Mucosa of gallbladder (tissue), 1 donor: ENCODE results near the gene FGF8. TPM values are rescaled to one million over a fixed set of nuclear protein-coding genes. Genes with fewer than 3 reads are reported as not detected.

Source experiments
- DNase-seq: peaks from one replicate; pipeline ENCODE4 v3.0.0-alpha.2; 2020; ENCODE audit warnings: low spot score
- total RNA-seq: library from RNA; stranded (reverse); gene quantifications from one replicate; pipeline ENCODE4 v1.2.1, GENCODE V29; 2021
- donor health status: DM: no; HTN: no; CAD: no.

The FGF8 gene
- total RNA-seq, 1 donor from 2014 or later: not detected

DNA sequence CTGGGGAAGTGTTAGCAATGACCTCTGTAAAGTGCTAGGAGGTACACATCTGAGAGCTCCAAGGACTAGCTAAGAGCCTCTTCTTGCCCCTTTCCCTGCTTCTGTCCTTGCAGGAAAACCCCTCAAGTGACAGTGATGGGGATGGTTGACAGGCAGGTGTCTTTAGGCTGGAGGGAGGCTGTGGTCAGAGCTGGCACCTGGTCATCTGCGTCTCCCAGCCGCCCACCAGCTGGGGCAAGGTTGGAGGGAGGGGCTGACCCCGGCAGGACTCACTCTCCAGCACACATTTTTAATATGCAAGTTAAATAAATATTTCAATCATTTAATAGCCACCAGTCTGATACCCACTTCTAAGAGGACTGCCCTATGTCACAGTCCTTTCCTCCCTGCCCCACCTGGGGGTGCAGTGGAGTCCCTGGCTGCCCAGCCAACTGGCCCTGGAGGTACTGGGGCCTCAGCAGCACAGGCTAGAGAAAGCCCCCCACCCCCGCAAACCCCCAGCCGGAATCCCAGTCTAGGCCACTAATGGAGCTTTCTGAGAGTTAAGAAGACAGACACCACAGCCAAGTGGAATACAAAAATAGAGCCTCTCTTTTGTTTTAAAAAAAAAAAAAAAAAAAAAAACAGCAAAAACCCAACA is 6.3 kb downstream of the FGF8 start:
- DNase-seq: no peak

DNA sequence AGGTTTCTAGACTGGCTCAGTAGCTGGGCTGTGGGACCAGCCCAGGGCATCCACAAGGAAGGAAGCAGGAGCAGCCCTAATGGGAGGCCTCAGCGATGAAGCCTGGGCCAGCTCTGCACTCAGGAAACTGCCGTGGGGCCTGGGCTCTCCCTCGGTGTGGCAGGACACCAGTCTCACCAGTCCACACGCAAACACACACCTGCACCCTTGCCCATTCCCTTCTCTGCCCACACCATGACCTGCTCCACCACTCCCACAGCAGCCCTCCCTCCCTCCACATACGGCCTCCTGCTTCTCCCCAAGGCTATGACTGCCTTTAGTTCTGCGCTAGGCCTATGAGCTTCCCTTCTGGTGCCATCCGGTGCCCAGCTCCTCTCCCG is 7.1 kb downstream of the FGF8 start:
- DNase-seq: no peak

DNA sequence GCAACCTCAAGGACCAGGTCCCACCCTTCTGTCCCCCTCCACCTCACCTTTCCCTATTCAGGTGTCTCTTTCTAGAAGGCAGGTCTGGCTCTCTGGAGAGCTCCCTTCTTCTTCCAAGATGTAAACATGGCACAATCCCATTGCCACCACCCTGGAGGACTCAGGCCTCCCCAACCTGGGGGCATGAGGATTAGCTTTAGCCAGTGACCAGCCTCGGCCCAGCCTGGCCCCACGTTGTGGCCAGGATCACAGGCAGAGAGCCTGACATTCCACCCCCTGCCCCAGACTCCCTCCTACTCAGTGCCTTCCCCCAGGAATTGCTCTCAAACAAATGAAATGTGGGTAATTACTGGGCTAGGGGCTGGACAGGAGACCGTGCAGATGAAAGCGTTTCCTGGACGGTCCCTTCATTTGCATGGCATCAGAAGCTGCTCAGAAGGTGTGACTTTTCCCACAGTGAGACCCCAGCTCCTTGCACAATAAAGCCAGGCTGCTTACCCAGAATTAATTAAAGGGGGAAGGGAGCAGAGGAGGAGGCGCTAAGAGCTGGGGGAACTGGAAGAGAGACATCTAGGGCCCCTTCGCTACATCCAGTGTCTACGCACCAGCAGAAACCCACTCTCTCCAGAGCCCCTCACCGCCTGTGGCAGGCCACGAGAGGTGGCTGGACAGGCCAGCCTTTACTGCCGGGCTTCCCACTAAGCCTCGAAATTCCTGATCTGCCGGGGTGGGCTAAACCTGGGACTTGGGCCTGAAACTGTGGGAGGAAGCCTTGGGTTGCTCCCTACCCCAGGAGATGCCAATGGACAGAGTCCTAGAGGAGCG is 7.7 kb downstream of the FGF8 start:
- DNase-seq: no peak

DNA sequence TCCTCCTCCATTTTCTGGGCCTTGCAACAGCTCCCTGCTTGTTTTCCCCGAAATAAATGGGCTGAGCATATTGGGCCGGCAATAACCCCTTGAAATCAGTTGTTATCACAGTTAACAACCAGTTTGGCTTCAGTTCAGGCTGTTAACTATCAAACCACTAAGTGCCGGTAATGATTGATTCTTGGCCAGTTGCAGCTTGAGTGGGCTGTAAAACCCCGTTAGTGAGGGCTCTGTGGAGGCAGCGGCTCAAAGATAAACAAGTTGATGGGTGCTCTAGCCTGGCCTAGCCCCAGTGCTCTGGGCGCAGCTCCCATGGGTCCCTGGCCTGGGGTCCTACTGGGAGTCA is 8.3 kb downstream of the FGF8 start:
- DNase-seq: no peak

DNA sequence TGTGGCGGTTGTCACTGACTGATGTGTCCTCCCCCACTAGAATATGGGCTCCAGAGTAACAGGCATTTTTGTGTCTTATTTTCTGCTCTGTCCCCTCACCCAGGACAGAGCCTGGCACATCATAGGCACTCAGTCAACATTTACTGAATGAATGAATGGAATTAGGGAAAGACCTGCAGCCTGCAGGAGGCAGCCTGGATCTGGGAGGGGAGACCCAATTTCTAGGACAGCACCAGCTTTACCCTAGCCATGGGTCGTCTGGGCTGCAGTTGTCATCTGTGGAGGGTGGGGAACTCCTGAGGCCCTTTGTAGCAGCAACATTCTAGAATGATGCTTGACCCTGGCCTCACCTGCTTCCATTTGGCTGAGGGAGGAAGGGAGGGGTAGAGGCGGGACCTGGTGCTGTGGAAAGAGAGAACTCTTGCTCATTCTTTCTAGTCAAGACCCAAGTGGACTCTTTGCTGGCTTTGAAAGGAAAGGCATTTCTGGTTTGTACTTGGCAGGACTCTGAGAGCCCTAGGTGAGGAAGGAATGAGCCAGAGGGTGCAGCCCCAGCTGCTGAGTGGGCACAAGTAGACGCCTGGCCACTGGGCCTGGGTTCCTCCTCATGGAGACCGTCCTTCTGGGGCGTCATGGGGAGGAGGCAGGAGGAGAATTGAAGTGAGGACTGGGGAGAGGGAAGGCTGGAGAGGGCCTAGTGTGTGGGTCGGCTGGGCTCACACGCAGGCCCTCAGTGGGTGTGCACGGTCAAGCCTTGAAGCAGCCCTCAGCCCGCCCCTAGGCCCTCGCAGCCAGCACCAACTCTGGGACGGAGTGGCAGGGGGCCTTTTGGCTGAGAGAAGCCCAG is 8.9 kb downstream of the FGF8 start:
- no peak for DNase-seq

DNA sequence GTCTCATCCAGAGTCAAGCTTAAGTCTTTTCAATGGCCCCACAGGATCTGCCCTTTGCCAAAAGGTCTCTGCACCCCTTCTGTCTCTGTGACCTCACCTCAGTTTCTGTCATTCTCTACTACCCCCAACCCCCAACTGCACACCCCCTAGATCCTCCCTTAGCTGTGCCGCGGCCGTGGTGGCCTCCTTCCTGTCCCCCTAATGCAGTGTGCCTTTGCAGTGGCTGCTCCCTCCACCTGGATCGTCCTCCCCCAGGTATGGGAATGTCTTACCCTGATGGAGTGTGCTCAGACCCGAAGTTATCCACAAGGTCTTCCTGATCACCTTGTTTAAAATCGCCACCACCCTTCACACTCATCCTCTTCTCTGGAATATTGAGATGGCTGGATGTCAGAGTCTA is 9.6 kb downstream of the FGF8 start:
- no peak for DNase-seq

DNA sequence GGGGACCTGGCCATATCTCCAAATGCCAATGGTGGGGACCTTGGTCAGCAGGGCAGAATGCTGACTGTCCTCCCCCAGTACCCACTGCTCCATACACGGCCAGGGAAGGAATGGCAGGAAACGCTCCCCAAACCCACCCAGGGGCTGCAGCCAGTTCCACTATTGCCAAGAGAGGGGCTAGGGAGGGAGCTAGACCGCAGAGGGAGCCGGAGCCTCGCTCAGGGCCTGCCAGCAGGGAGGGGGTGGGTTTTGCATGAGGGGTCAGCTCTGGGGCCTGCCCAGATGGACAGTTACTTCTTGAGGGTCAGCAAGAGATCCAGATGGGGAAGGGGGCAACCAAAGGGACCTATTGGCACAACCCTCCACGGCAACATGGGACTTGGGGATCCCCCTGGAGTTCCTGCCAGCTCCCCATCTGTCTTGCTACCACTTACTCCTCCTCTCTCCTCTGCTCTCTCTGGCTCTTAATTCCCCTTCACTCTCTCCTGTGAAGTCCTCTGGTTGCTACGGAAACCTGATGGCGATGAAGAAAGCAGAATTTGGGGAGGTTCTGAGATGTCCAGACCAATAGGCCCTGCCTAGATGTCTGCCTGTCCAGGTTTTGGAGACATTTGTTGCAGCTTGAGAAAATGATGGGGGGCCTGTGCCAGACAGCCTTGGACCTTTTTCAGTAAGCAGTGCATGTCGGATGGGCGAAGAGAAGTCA is 12.6 kb downstream of the FGF8 start:
- DNase-seq: no peak

DNA sequence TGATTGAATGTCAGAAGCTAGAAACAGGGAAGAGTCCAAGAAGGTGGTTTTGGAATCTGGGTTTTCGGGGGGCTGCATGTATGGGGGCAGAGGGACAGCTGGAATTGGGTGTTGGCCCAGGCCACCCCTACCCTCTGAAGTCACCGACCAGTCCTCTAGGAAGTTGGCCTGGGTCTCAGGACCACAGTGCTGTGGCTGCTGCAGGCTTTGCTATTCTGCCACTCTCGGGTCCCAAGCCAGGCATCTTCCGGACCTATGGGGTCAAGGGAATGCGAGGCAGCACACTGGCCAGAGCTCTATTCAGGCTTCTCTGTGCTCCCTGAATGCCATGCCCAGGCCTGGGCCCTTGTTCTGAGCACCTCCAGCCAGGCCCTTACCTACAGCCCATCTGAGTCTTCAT is 13.2 kb downstream of the FGF8 start:
- DNase-seq: no peak

DNA sequence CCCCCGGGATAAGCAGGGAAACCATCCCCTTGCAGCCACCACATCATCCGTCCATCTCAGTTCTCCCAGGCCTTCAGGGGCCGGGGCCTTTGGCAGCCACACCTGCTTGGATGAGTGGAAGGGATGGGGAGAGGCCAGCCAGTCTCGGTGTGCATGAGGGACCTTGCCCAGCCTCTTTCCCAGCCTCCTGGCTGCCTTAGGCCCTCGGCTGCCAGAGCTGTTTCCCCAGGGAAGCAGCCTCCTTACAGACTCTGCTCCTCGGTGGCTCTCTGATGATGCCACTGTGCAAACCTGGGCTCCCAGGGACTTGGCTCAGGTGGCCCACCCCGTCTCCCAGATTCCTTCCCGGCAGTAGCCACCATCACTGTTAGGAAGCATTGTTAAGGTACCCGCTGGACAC is 14.7 kb downstream of the FGF8 start:
- DNase-seq: no peak

DNA sequence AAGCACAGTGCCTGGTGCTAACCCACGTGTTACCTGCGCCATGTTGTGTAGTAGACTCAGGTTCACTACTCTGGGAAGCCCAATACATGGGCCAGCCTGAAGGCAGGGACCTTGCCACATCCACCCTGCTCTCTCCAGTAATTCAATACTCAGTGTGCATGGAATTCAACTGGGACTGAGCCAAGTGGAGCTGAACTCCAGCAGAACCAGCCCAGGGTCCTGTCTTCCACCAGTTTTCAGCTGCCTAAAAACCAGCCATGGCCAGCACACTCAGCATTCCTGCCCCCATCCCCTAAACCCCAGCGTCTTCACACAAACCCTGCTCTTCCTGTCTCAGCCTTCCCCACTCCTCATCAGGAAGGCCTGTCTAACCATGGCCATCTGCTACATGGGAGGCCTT is 15.4 kb downstream of the FGF8 start:
- DNase-seq: no peak

DNA sequence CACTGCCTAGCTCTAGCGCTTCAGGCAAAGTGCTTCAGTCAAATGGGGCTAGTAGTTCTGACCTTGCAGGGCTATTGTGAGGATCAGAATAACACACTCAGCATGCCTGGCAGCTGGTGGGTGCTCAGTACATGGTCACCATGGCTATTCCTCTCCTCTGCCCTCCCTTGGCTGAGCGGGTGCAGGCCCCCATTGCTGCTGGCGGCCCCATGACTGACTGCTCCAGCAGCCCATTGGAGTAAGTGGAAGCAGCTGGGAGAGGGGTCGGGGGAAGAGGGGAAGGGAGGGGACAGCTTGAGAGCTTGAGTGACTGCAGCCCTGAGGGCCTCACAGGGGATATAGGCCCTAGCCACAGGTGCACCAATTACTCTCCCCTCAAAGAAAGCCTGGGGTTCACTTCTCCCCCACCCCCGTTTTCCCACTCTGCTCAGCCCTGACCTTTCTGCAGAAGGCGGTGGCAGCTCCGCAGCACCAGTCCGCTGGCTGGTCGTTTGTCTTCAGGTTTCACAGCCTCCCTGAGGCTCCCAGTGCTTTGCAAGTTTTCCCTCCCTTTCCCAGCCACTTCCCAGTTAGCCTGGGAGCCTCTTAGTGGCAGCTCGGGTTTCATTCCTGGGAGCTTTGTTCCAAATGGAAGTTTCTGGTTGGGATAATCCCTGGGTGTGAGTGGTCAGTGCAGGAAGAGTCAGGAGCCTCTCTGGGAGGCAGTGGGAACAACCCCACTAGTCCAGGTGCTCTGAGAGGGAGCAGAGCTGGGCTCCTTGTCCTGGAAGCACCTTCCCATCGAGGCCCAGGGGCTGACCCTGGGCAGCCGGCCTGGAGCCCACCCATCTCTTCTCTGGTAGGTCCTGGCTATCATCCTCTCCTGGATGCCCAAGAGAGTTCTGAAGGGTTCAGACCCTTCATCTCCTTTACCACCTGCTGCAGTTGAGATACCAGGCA is 16.3 kb downstream of the FGF8 start:
- no peak for DNase-seq

DNA sequence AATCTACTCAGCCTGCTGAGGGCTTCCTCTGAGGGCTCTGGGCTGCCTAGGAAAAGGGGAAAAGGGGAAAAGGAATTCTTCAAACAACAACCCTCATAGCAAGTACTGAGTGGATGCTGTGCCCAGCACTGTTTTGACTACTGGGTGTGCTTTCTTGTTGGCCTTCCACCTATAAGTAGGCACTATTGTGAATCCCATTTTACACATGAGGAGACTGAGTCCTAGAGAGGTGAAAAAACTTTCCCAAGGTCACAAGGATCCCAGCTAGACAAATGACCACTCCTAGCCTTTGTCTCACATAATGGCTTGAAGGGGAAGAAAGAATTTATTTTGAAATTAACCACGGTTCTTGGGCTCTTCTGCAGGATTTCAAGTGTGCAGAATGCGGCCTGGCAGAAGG is 17.1 kb downstream of the FGF8 start:
- DNase-seq: no peak

DNA sequence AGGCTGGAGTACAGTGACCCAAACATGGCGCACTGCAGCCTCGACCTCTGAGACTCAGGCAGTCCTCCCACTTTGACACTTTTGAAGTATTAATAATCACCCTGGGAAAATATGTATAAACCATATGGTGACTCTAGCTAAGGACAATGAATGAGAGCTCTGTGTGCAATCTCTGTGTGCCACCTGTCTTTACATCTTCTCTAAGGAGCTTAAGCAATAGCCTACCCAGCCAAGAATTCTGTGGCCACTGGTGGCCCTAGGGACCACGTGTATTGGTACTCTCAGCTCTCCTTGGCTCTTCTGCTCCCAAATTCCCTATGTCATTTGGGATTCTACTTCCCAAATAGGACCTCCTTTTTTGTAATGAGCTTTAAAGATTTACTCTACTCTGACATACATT is 23.7 kb downstream of the FGF8 start:
- DNase-seq: no peak

DNA sequence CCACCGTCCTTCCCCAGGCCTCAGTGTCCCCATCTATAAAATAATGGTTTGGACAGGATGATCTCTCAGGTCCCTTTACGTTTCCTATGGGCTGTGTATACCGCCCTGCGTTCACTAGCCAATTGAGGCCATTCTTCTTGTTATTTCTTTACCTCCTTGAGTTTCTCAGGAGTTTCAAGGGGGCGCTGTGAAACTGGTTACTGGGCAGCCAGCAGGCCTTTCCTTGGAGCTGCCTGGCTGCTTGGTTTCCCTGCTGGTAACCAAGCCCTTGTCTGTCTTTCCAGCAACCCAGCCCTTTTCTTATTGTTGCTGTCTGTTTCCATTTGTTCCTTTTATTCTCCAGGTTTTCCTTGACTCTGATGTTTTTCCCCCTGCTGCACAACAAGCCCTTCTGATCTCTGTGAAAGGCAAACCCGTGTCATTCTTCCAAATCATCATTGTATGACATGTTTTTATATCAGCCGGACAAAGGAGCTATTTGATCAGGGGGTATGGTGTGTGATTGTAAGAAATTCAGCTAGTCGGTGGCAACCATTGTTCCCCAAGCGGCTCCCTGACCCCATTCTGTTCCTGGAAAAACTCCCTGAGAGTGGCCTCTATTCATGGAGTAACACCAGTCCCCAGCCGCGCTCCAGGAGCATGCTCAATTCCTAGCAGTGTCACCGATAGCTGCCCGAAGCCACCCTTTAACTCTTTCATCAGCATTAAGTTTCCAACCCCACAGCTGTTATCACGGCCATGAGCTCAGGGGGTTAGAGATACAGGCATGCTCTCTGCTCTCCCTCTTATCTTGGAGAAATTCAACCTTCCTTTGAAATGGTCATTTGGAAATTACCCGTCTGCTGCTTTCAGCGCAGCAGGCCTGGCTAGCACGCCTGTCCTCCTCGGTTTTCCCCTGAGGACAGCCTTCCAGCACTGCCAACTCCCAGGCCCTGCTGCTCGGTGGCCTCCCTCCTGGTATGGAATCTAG is 26.6 kb downstream of the FGF8 start:
- DNase-seq: no peak

DNA sequence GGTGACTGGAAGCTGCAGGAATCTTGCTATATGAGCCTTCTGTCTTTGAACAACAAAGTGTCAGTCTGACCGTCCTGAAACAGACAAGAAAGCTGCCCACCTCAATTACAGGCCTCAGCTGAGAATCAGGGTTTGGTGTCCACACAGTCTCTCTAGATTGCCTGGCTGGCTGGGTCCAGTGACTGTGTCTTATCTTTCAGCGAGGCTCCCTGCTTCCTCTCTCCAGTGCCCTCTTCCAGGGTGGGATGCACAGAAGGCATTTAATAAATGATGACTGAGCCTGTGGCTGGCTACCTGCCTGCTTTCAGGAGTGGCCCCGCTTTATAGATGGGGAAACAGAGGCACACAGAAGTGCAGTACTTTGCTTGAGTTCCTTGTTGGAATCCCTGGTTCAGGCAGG is 27.4 kb downstream of the FGF8 start:
- no peak for DNase-seq

DNA sequence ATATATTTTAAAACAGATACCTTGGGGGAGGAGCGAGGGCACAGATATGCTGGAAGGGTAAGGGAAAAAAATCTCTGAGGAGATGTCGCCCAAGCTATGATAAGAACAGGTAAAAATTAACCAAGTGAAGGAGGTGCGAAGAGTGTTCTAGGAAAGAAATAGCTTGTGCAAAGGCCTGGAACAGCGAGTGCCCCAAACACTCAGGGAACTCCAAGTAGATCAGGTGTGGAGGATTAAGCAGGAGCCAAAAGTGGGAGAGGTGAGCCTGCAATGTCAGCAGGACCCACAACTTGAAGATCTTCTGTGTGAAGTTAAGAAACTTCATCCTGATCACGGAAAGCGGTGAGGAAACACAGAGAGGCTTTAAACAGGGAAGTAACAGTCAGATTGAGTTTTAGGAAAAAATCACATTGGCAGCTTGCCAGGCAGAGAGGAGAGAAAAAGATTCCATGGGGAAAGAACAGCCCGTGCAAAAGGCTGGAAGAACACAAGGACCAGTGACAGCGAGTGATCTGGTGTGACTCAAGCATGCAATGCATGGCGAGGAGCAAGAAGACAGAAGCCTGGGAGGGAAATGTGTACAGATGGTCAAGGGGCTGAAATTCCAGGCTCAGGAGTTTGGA is 30.7 kb downstream of the FGF8 start:
- DNase-seq: no peak

DNA sequence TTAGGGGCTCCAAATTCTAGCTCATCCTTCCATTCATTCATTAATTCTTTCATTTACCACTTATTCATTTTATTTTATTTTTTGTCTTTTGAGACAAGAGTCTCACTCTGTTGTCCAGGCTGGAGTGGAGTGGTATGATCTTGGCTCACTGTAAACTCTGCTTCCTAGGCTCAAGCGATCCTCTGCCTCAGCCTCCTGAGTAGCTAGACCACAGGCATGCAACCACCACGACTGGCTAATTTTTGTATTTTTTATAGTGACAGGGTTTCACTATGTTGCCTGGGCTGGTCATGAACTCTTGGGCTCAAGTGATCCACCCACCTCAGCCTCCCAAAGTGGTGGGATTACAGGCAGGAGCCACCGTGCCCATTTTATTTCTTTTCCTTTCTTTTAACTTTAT is 31.6 kb downstream of the FGF8 start:
- DNase-seq: no peak

DNA sequence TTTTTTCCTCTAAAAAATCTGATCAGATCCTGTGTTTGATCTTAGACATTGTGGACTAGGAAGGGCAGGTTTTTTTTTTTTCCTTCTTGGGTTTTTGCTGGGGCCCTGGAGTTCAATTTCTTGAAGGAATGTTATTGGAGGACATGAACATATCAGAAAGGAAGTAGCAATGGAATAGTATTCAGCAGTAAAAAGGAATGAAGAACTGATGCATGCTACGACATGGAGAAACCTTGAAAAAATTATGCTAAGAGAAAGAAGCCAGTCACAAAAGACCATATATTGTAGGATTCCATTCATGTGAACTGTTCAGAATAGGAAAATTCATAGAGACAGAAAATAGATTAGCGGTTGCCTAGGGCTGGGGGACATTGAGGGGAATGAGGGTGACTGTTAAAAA is 34.0 kb downstream of the FGF8 start:
- DNase-seq: no peak

DNA sequence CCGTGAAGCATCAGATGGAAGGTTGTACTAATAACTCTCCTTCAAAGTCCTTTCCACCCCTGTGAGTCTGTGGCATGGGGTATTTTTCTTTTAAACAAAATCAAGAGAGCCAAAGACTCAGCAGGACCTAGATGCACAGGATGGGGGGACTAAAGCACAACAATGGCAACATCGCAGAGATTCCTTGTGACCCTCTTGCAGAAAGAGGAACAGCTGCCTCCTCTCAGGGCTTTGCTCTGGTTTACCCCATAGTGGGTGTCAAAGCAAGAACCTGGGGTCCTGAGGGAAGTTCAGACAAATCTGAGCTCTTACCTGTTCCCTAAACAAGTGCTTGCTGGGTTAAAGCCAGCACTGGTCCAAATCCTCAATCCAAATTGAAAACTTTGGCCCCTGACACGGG is 39.2 kb downstream of the FGF8 start:
- DNase-seq: no peak
